ENCODE data around the gene FNIP2. TPM values are rescaled to one million over a fixed set of nuclear protein-coding genes. Genes with fewer than 3 reads are reported as not detected.

Gene FNIP2
- total and polyA plus RNA-seq, 4 donors, result 8.8 to 88.7 (median 23.5) TPM

DNA sequence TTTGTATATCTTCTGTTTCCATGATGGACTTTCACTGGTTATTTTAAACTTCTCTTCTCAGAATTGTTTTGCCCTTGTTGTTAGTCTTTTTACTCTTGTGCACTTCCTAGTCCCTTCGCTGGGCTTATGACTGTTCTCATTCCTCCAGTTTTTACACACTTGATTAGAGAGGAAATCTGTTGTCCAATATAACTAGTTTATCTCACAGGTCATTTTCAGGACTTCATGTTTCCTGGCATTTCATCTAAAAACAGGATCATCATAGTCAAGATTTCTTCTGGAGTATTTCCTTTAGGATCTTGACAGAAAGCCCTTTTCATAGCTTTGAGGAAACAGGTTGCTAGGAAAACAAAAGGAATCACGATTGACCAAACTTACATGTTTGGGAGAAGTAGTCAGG, 3.0 kb downstream of the FNIP2 start:
- H3K27ac ChIP-seq (ENCODE audit: low read depth in 1 of 2, low read length in 2 of 2), result peak overlapping the region in 1 of 2 donors; percentile 46
- no peak overlapping the region for H3K4me3 ChIP-seq (ENCODE audit: low read depth in 1 of 3, low read length in 3 of 3)
- no peaks in the 10 kb centered on the region for H3K27me3 ChIP-seq (ENCODE audit: control insufficient read depth in 4 of 4, insufficient read depth in 4 of 4, low read length in 3 of 4)
- no peak for DNase-seq (ENCODE audit: low spot score)
- TF ChIP-seq, protein P1, sequence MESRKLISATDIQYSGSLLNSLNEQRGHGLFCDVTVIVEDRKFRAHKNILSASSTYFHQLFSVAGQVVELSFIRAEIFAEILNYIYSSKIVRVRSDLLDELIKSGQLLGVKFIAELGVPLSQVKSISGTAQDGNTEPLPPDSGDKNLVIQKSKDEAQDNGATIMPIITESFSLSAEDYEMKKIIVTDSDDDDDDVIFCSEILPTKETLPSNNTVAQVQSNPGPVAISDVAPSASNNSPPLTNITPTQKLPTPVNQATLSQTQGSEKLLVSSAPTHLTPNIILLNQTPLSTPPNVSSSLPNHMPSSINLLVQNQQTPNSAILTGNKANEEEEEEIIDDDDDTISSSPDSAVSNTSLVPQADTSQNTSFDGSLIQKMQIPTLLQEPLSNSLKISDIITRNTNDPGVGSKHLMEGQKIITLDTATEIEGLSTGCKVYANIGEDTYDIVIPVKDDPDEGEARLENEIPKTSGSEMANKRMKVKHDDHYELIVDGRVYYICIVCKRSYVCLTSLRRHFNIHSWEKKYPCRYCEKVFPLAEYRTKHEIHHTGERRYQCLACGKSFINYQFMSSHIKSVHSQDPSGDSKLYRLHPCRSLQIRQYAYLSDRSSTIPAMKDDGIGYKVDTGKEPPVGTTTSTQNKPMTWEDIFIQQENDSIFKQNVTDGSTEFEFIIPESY (IDR thresholded peaks at IDR 0.05), result no peak
- TF ChIP-seq TAF1 (conservative IDR thresholded peaks at IDR 0.05) (no peak), HNF4G (IDR thresholded peaks at IDR 0.05) (no peak), JUND (IDR thresholded peaks at IDR 0.05) (no peak), RAD21 (IDR thresholded peaks at IDR 0.05) (no peak)
- TF ChIP-seq, protein P2, sequence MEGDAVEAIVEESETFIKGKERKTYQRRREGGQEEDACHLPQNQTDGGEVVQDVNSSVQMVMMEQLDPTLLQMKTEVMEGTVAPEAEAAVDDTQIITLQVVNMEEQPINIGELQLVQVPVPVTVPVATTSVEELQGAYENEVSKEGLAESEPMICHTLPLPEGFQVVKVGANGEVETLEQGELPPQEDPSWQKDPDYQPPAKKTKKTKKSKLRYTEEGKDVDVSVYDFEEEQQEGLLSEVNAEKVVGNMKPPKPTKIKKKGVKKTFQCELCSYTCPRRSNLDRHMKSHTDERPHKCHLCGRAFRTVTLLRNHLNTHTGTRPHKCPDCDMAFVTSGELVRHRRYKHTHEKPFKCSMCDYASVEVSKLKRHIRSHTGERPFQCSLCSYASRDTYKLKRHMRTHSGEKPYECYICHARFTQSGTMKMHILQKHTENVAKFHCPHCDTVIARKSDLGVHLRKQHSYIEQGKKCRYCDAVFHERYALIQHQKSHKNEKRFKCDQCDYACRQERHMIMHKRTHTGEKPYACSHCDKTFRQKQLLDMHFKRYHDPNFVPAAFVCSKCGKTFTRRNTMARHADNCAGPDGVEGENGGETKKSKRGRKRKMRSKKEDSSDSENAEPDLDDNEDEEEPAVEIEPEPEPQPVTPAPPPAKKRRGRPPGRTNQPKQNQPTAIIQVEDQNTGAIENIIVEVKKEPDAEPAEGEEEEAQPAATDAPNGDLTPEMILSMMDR (IDR thresholded peaks at IDR 0.05; ENCODE audit: low read depth, low read length, missing input control), result no peak
- no peaks in the 10 kb centered on the region for H3K9me3 ChIP-seq (ENCODE audit: control insufficient read depth in 4 of 4, low read length in 3 of 4)
- H3K36me3 ChIP-seq (ENCODE audit: control insufficient read depth in 4 of 4, insufficient read depth in 3 of 4, low read depth in 1 of 4, low read length in 3 of 4), result no peaks in the 10 kb centered on the region
- no peak overlapping the region for H3K9ac ChIP-seq (ENCODE audit: low read depth in 1 of 2, low read length in 2 of 2)
- 51% methylated on average over 2 of the region's 2 CpGs for WGBS
- H3K4me1 ChIP-seq (ENCODE audit: control insufficient read depth in 4 of 4, insufficient read depth in 4 of 4, low read length in 3 of 4), result peaks cover 9 to 37% (median 12%) of the 10 kb centered on the region in 4 donors

DNA sequence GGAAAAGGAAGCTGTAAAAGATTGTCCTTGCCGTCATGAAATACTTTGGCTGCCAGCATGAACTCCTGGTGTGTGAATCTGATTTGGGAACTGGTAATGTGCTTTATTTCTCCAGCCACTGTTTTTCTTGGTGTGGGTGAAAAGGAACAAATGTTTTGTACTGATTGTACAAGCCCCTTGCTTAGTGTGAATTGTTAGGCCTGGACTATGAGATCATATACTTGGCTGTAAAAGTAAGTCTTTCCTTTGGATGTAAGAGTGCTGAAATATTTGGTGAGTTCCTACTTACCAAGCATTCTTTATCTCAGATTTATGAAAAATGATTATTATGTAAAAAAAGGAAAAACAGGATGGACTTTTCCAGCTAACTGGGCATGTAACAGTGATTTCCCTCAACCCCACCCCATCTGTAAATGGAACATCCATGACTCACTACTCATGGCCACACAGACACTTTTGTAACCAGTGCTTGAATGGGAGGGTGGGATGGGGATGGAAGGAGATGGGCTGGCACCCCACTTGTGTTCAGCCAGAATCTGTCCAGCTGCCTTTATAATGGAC, 6.3 kb downstream of the FNIP2 start:
- no peak for TF ChIP-seq YY1 (IDR thresholded peaks at IDR 0.05)
- peak; percentile 35 for TF ChIP-seq NR2F2 (IDR thresholded peaks at IDR 0.05)
- TF ChIP-seq JUND (IDR thresholded peaks at IDR 0.05), result peak; percentile 36 to 49
- H3K4me3 ChIP-seq (ENCODE audit: low read depth in 1 of 3, low read length in 3 of 3), result no peak overlapping the region
- no peaks in the 10 kb centered on the region for H3K36me3 ChIP-seq (ENCODE audit: control insufficient read depth in 4 of 4, insufficient read depth in 3 of 4, low read depth in 1 of 4, low read length in 3 of 4)
- peaks cover 17 to 44% (median 19%) of the 10 kb centered on the region in 4 donors for H3K4me1 ChIP-seq (ENCODE audit: control insufficient read depth in 4 of 4, insufficient read depth in 4 of 4, low read length in 3 of 4)
- H3K27me3 ChIP-seq (ENCODE audit: control insufficient read depth in 4 of 4, insufficient read depth in 4 of 4, low read length in 3 of 4), result no peaks in the 10 kb centered on the region
- no peak overlapping the region for H3K9ac ChIP-seq (ENCODE audit: low read depth in 1 of 2, low read length in 2 of 2)
- WGBS, result 55% methylated on average over 1 of the region's 1 CpG
- no peak for DNase-seq (ENCODE audit: low spot score)
- peak overlapping the region in 1 of 2 donors; percentile 61 for H3K27ac ChIP-seq (ENCODE audit: low read depth in 1 of 2, low read length in 2 of 2)
- H3K9me3 ChIP-seq (ENCODE audit: control insufficient read depth in 4 of 4, low read length in 3 of 4), result no peaks in the 10 kb centered on the region

DNA sequence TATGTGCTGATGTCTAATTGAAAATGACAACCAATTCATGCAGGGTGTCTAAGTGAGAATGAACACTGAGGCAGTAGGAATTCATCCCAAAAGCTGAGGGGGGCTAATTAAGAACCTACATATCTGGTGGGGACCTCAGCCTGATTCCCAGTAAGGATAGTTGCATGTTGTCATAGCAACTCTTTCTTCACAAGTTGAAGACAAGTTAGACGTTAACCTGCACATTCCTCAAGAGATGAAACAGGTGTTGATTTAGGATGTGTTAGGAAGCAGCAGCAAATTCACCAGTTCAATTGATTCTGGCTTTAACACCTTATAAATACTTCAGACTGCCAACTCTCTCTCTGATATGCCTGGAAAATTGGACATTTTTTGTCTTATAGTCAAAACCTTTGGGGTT, 7.3 kb downstream of the FNIP2 start:
- Histone ChIP-seq H3K4me1 (ENCODE audit: control insufficient read depth in 4 of 4, insufficient read depth in 4 of 4, low read length in 3 of 4) (peaks cover 12 to 37% (median 16%) of the 10 kb centered on the region in 4 donors), H3K9me3 (ENCODE audit: control insufficient read depth in 4 of 4, low read length in 3 of 4) (no peaks in the 10 kb centered on the region), H3K27ac (ENCODE audit: low read depth in 1 of 2, low read length in 2 of 2) (no peak overlapping the region), H3K9ac (ENCODE audit: low read depth in 1 of 2, low read length in 2 of 2) (no peak overlapping the region), H3K36me3 (ENCODE audit: control insufficient read depth in 4 of 4, insufficient read depth in 3 of 4, low read depth in 1 of 4, low read length in 3 of 4) (no peaks in the 10 kb centered on the region), H3K27me3 (ENCODE audit: control insufficient read depth in 4 of 4, insufficient read depth in 4 of 4, low read length in 3 of 4) (no peaks in the 10 kb centered on the region), H3K4me3 (ENCODE audit: low read depth in 1 of 3, low read length in 3 of 3) (no peak overlapping the region)
- no peak for DNase-seq (ENCODE audit: low spot score)
- 64% methylated on average over 1 of the region's 1 CpG for WGBS
- TF ChIP-seq GABPA (IDR thresholded peaks at IDR 0.05 in 1 of 2, conservative IDR thresholded peaks at IDR 0.05 in 1 of 2) (no peak), HNF4A (conservative IDR thresholded peaks at IDR 0.05) (no peak), TAF1 (conservative IDR thresholded peaks at IDR 0.05) (no peak), RAD21 (IDR thresholded peaks at IDR 0.05) (no peak), SP1 (IDR thresholded peaks at IDR 0.05) (no peak), HNF4G (IDR thresholded peaks at IDR 0.05) (no peak), EGR1 (IDR thresholded peaks at IDR 0.05; ENCODE audit: low read depth in 2 of 2) (no peak), FOXA2 (IDR thresholded peaks at IDR 0.05) (no peak), JUND (IDR thresholded peaks at IDR 0.05) (no peak), RXRA (IDR thresholded peaks at IDR 0.05) (no peak), NR2F2 (IDR thresholded peaks at IDR 0.05) (no peak), YY1 (IDR thresholded peaks at IDR 0.05) (no peak)
- TF ChIP-seq, protein P2 (IDR thresholded peaks at IDR 0.05; ENCODE audit: low read depth, low read length, missing input control), result no peak
- TF ChIP-seq, protein P3, sequence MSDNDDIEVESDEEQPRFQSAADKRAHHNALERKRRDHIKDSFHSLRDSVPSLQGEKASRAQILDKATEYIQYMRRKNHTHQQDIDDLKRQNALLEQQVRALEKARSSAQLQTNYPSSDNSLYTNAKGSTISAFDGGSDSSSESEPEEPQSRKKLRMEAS (IDR thresholded peaks at IDR 0.05), result no peak
- TF ChIP-seq, protein P4, sequence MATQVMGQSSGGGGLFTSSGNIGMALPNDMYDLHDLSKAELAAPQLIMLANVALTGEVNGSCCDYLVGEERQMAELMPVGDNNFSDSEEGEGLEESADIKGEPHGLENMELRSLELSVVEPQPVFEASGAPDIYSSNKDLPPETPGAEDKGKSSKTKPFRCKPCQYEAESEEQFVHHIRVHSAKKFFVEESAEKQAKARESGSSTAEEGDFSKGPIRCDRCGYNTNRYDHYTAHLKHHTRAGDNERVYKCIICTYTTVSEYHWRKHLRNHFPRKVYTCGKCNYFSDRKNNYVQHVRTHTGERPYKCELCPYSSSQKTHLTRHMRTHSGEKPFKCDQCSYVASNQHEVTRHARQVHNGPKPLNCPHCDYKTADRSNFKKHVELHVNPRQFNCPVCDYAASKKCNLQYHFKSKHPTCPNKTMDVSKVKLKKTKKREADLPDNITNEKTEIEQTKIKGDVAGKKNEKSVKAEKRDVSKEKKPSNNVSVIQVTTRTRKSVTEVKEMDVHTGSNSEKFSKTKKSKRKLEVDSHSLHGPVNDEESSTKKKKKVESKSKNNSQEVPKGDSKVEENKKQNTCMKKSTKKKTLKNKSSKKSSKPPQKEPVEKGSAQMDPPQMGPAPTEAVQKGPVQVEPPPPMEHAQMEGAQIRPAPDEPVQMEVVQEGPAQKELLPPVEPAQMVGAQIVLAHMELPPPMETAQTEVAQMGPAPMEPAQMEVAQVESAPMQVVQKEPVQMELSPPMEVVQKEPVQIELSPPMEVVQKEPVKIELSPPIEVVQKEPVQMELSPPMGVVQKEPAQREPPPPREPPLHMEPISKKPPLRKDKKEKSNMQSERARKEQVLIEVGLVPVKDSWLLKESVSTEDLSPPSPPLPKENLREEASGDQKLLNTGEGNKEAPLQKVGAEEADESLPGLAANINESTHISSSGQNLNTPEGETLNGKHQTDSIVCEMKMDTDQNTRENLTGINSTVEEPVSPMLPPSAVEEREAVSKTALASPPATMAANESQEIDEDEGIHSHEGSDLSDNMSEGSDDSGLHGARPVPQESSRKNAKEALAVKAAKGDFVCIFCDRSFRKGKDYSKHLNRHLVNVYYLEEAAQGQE (IDR thresholded peaks at IDR 0.05), result no peak

Measured in liver (tissue), 9 donors.